Testis (tissue), 3 donors: Measurements from ENCODE around the gene PPM1H. TPM values are rescaled to one million over a fixed set of nuclear protein-coding genes. Genes with fewer than 3 reads are reported as not detected.

ENCODE experiments used
- DNase-seq: peaks from one replicate; pipeline ENCODE4 v3.0.0-alpha.2; 2019
- H3K27ac ChIP-seq, 2 donors: fragments of 200-600 bp; sonication (generic); one replicate each; pipeline ENCODE4 v1.5.1; 2019
- H3K27me3 ChIP-seq: fragments of 200-600 bp; sonication (generic); one replicate; pipeline ENCODE4 v1.5.1; 2019
- H3K36me3 ChIP-seq: fragments of 200-600 bp; sonication (generic); one replicate; pipeline ENCODE4 v1.5.1; 2017; ENCODE audit warnings: low read depth; ENCODE audit errors: missing control alignments
- H3K4me1 ChIP-seq: fragments of 200-600 bp; sonication (generic); one replicate; pipeline ENCODE4 v1.5.1; 2019
- H3K4me3 ChIP-seq, 2 donors: fragments of 200-600 bp; sonication (generic); one replicate each; pipeline ENCODE4 v1.5.1; 2017 to 2019
- H3K9me3 ChIP-seq: fragments of 200-600 bp; sonication (generic); one replicate; pipeline ENCODE4 v1.5.1; 2017
- POLR2A ChIP-seq: fragments of 450-650 bp; IDR thresholded peaks from one replicate; pipeline ENCODE4 v1.6.1; 2017; ENCODE audit warnings: antibody characterized with exemption, mild to moderate bottlenecking, moderate library complexity
- WGBS, 2 donors: methylation state at CpG; one replicate each; pipeline ENCODE4 v1.1.5; 2018; 5-methylcytosine and 5-hydroxymethylcytosine counted together
- intact Hi-C: fragments of 100-400 bp; cut with DNase I; formaldehyde crosslinking; loops from one replicate; pipeline ENCODE4 v1.15.1; 2023; ENCODE audit warnings: low total_unique reads
- polyA plus RNA-seq: library from polyadenylated mRNA; stranded (reverse); fragments of 350-450 nt; fragmentation: Illumina TruSeq; extraction: RNeasy Lipid Tissue Mini Kit (QIAGEN cat#74804); gene quantifications from one replicate; pipeline ENCODE4 v1.2.3, GENCODE V29; 2014; ENCODE audit warnings: low read depth, low replicate concordance; ENCODE audit not compliant: insufficient read depth
- total RNA-seq, 2 donors: library from RNA; depleted of rRNA; stranded (reverse); fragments of >200 nt; gene quantifications; one replicate each; pipeline ENCODE4 v1.2.3, GENCODE V29; 2016
- TF ChIP-seq, protein P1 (sequence below), 3 experiments: fragments of 450-650 bp in 2 of 3; fragments of 200-600 bp in 1 of 3; sonication (generic) in 1 of 3; IDR thresholded peaks; one replicate each; pipeline ENCODE4 v1.5.1; 2016 to 2019; ENCODE audit warnings: antibody characterized with exemption in 3 of 3, mild to moderate bottlenecking in 2 of 3, moderate library complexity in 1 of 3

The PPM1H gene
- total and polyA plus RNA-seq, 3 donors from 2014 or later: 2.5 to 9.1 (median 2.7) TPM

DNA sequence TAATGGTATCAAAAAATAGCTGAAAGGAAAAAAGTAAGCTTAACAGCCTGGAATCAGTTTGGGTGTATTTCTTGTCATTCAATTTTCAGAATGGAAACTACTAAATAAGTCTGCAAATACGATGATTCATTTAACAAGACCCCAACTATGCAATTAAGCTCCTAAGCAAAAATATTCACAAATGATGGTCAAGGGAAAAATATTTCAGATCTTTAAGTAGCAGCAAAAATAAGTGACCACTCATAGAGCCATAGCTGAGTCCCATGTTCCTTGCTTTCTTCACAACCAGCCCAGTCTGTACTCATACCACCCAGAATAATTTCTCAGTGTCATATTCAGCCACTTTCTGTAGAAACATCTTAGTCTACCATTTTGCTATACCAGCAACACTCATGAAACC is 185.4 kb downstream of the PPM1H start:
- TF ChIP-seq, protein P1, sequence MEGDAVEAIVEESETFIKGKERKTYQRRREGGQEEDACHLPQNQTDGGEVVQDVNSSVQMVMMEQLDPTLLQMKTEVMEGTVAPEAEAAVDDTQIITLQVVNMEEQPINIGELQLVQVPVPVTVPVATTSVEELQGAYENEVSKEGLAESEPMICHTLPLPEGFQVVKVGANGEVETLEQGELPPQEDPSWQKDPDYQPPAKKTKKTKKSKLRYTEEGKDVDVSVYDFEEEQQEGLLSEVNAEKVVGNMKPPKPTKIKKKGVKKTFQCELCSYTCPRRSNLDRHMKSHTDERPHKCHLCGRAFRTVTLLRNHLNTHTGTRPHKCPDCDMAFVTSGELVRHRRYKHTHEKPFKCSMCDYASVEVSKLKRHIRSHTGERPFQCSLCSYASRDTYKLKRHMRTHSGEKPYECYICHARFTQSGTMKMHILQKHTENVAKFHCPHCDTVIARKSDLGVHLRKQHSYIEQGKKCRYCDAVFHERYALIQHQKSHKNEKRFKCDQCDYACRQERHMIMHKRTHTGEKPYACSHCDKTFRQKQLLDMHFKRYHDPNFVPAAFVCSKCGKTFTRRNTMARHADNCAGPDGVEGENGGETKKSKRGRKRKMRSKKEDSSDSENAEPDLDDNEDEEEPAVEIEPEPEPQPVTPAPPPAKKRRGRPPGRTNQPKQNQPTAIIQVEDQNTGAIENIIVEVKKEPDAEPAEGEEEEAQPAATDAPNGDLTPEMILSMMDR (IDR thresholded peaks at IDR 0.05): no peak
- no peak for TF ChIP-seq POLR2A
- WGBS, 2 donors: 92 to 97% methylated on average over 1 of the region's 1 CpG
- H3K4me1 ChIP-seq: no peaks in the 10 kb centered on the region
- no peaks in the 10 kb centered on the region for H3K36me3 ChIP-seq
- no peak overlapping the region for H3K4me3 ChIP-seq
- no peaks in the 10 kb centered on the region for H3K9me3 ChIP-seq
- no peak for DNase-seq
- intact Hi-C loops: no loop called here
- no peak overlapping the region for H3K27ac ChIP-seq
- no peaks in the 10 kb centered on the region for H3K27me3 ChIP-seq

- 93% methylated on average over 4 of the region's 4 CpGs for WGBS, 2 donors
- no peaks in the 10 kb centered on the region for H3K4me1 ChIP-seq
- DNase-seq: no peak
- H3K4me3 ChIP-seq: no peak overlapping the region
- no peak overlapping the region for H3K27ac ChIP-seq
- H3K27me3 ChIP-seq: no peaks in the 10 kb centered on the region
- no peaks in the 10 kb centered on the region for H3K9me3 ChIP-seq
- intact Hi-C loops: no loop called here
- H3K36me3 ChIP-seq: no peaks in the 10 kb centered on the region
- TF ChIP-seq, protein P1 (IDR thresholded peaks at IDR 0.05): no peak
- no peak for TF ChIP-seq POLR2A
Measured at GRCh38 chr12:62748941-62749468, 185.9 kb downstream of the PPM1H start.

DNA sequence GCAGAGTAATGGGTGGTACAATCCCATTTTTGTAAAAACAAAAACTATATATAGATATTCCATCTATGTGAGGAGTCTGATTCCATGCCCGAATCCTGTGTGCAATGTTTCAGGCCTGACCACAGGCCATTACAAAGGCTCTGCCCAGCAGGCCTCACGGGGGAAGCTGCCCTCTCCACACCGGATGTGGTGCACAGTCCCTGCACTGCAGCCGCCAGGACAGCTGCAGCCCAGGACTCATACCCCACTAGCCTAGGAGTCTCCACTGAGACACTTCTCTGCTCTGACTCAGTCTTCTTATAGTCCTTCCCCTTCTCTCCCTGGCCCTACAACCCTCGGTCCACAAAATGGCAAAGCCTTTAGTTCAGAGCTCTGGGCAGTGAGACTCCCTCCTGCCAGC is 190.4 kb downstream of the PPM1H start:
- Histone ChIP-seq H3K4me3 (no peak overlapping the region), H3K27me3 (no peaks in the 10 kb centered on the region), H3K4me1 (no peaks in the 10 kb centered on the region), H3K36me3 (no peaks in the 10 kb centered on the region), H3K27ac (no peak overlapping the region), H3K9me3 (no peaks in the 10 kb centered on the region)
- intact Hi-C loops: no loop called here
- no peak for DNase-seq
- 80 to 92% methylated on average over 5 of the region's 5 CpGs for WGBS, 2 donors
- TF ChIP-seq POLR2A: no peak
- TF ChIP-seq, protein P1 (IDR thresholded peaks at IDR 0.05): no peak

GRCh38 chr12:62739266-62740015 is 195.5 kb downstream of the PPM1H start:
- Histone ChIP-seq H3K4me3 (no peak overlapping the region), H3K27ac (peak overlapping the region in 1 of 2 donors; percentile 71), H3K36me3 (no peaks in the 10 kb centered on the region), H3K4me1 (no peaks in the 10 kb centered on the region), H3K9me3 (no peaks in the 10 kb centered on the region), H3K27me3 (no peaks in the 10 kb centered on the region)
- WGBS, 2 donors: 59 to 60% methylated on average over 9 of the region's 9 CpGs
- no peak for TF ChIP-seq POLR2A
- TF ChIP-seq, protein P1 (IDR thresholded peaks at IDR 0.05): no peak
- DNase-seq: no peak
- intact Hi-C loops: no loop called here

- Histone ChIP-seq H3K4me1 (no peaks in the 10 kb centered on the region), H3K27ac (no peak overlapping the region), H3K36me3 (no peaks in the 10 kb centered on the region), H3K9me3 (no peaks in the 10 kb centered on the region), H3K27me3 (no peaks in the 10 kb centered on the region), H3K4me3 (no peak overlapping the region)
- TF ChIP-seq, protein P1 (IDR thresholded peaks at IDR 0.05): no peak
- TF ChIP-seq POLR2A: no peak
- no peak for DNase-seq
- intact Hi-C loops: no loop called here
- 74 to 88% methylated on average over 7 to 8 of the region's 8 CpGs for WGBS, 2 donors
Measured at GRCh38 chr12:62738616-62739015, 196.3 kb downstream of the PPM1H start.
